NCI-H1417 treated with DMSO at 0.1 percent for 48 hours (cell line): ENCODE results near the gene MTM1.

Experiments
- DNase-seq: peaks from one replicate; lab custom pipeline; 2025; lab: John Stamatoyannopoulos, UW

The MTM1 gene

GRCh38 chrX:150715184-150715583 lies 146.8 kb downstream of the MTM1 start:
- no peak for DNase-seq

GRCh38 chrX:150719621-150720020 lies 151.2 kb downstream of the MTM1 start:
- DNase-seq: no peak
